Neuron (in vitro differentiated cells): Measurements from ENCODE around the gene NOL6.
"Not testable (repeated sequence)": the region's sequence is repeated elsewhere in the genome, so short reads cannot be mapped to it uniquely, and the experiment has no call there.

Experiments used
- H2AFZ ChIP-seq: one replicate; pipeline ENCODE4 v1.6.1; 2013; ENCODE audit warnings: low read depth, mild to moderate bottlenecking, inconsistent platforms, low read length, moderate library complexity
- H3K27me3 ChIP-seq: one replicate; pipeline ENCODE4 v1.6.1; 2013; ENCODE audit warnings: low read length; ENCODE audit not compliant: insufficient read depth
- H3K36me3 ChIP-seq: one replicate; pipeline ENCODE4 v1.6.1; 2013; ENCODE audit warnings: low read length; ENCODE audit not compliant: insufficient read depth
- H3K4me1 ChIP-seq: one replicate; pipeline ENCODE4 v1.6.1; 2013; ENCODE audit warnings: low read length; ENCODE audit not compliant: insufficient read depth
- H3K4me3 ChIP-seq: 2 replicates; pipeline ENCODE4 v1.5.1; 2013; ENCODE audit warnings: mild to moderate bottlenecking, low read length, moderate library complexity
- H3K9me3 ChIP-seq: one replicate; pipeline ENCODE4 v1.6.1; 2013; ENCODE audit warnings: low read length

The NOL6 gene

DNA sequence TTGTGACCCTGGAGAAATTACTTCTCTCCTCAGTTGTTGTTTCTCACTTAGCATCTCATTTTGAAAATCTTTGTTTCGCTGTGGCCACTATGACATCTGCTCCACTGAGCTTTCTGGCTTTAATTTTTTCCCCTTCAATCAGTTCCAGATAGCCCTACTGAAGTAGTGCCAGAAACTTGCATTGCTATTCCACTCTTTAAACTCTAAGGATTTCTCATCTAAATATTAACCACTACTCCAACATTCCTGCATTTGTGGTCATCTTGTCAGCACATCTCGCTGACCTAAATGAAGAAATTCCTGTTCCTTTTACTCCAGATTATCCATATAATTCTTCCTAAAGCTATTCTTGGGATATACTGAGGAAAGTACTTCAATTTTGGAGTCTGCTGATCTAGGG, 15.3 kb upstream of the NOL6 start:
- Histone ChIP-seq H3K9me3 (no peaks in the 10 kb centered on the region), H3K27me3 (no peaks in the 10 kb centered on the region), H2AFZ (no peak overlapping the region), H3K4me3 (no peak overlapping the region), H3K4me1 (no peaks in the 10 kb centered on the region), H3K36me3 (no peaks in the 10 kb centered on the region)

GRCh38 chr9:33485312-33485711, 11.6 kb upstream of the NOL6 start:
- not testable (repeated sequence) for H3K4me1 ChIP-seq, H3K27me3 ChIP-seq, H3K36me3 ChIP-seq, H3K9me3 ChIP-seq, H3K4me3 ChIP-seq, H2AFZ ChIP-seq

- Histone ChIP-seq H3K4me3 (no peak overlapping the region), H3K36me3 (peaks cover 3% of the 10 kb centered on the region), H3K4me1 (no peaks in the 10 kb centered on the region), H3K9me3 (no peaks in the 10 kb centered on the region), H3K27me3 (no peaks in the 10 kb centered on the region), H2AFZ (no peak overlapping the region)
Measured at GRCh38 chr9:33480976-33481375, 7.3 kb upstream of the NOL6 start.

DNA sequence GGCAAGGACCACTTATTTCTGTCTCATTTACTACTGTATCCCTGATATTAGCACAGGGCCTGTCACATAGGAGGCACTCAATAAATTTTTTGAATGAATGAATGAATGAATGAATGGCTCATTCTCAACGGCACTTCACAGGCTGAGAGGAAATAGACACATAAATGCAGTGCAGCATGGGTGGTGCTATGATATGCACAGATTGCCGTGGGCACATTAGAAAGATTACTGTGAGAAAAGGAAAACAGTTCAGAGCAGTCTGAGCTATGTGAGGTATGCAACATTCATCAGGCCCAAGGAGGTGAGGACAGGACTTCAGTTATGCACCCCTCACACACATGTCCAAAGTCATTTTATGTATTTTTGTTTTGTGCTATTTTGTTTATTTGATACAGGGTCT, 6.4 kb upstream of the NOL6 start:
- peaks cover 3% of the 10 kb centered on the region for H3K36me3 ChIP-seq
- H3K9me3 ChIP-seq: no peaks in the 10 kb centered on the region
- no peak overlapping the region for H3K4me3 ChIP-seq
- no peaks in the 10 kb centered on the region for H3K4me1 ChIP-seq
- H3K27me3 ChIP-seq: no peaks in the 10 kb centered on the region
- H2AFZ ChIP-seq: no peak overlapping the region

GRCh38 chr9:33476503-33476902, 2.8 kb upstream of the NOL6 start:
- H3K9me3 ChIP-seq: no peaks in the 10 kb centered on the region
- H3K4me1 ChIP-seq: peaks cover 18% of the 10 kb centered on the region
- H3K27me3 ChIP-seq: no peaks in the 10 kb centered on the region
- no peak overlapping the region for H2AFZ ChIP-seq
- H3K36me3 ChIP-seq: peaks cover 10% of the 10 kb centered on the region
- no peak overlapping the region for H3K4me3 ChIP-seq

GRCh38 chr9:33475357-33475756, 1.6 kb upstream of the NOL6 start:
- no peak overlapping the region for H2AFZ ChIP-seq
- no peaks in the 10 kb centered on the region for H3K27me3 ChIP-seq
- H3K4me1 ChIP-seq: peaks cover 18% of the 10 kb centered on the region
- no peak overlapping the region for H3K4me3 ChIP-seq
- H3K9me3 ChIP-seq: no peaks in the 10 kb centered on the region
- peaks cover 15% of the 10 kb centered on the region for H3K36me3 ChIP-seq

DNA sequence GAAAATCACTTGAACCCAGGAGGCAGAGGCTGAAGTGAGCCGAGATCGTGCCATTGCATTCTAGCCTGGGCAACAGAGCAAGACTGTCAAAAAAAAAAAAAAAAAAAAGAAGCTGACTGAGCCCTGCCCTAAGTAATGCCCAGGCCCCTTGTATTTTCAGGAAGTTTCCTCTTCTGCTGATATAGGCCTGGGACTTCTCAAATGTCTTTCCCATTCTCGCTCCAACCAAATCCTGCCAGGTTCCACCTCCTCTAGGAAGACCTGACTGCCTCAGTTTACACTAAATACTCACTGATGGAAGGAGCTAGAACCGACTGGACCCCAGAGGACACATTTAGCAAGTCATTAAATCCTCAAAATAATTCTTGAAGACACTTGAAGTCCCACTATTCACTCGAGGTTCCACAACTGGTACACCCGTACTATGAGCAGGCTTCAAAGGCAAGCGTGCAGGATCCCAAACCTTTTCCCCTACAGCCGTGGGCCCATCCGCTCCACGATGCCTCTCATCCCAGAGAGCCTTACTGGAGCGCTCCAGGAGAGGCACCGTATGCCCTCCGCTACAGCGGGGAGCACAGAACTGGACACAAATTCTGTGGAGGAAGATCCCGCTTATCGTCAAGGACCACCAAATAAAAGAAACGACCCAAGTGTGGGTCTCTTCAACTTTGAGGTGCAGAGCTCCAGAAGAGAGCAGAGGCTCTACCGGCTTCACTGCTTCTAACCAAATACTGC, 676 bp downstream of the NOL6 start:
- Histone ChIP-seq H3K27me3 (no peaks in the 10 kb centered on the region), H2AFZ (peak overlapping the region; percentile 66), H3K9me3 (no peaks in the 10 kb centered on the region), H3K4me3 (peak overlapping the region; percentile 92), H3K4me1 (peaks cover 18% of the 10 kb centered on the region), H3K36me3 (peaks cover 34% of the 10 kb centered on the region)

DNA sequence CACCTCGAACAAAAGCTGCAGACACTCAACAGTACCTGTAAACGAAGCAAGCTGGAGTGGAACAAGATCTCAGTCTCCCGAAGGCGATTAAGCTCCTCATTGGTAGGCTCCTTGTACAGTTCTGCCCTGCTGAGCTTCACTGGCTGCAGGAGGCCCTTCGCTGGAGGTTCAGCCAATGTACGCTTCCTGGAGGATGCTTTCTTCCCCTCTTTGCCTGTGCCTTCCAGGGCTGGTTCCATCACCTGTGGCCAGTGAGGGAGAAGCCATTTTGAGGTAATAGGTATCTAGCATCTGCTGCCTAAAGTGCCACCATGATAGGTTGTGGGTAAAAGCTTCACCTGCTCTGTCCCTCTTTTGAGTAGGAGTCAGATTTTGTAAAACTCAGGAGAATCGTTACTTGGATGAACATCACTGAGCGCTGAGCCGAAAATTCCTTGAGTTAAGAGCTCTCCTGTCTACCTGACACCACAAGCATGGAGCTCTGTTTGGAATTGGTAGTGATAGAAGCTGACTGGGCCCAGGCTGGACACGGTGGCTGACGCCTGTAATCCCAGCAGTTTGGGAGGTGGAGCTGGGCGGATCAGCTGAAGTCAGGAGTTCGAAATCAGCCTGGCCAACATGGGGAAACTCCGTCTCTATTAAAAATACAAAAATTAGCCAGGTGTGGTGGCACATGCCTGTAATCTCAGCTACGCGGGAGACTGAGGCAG, 1.4 kb downstream of the NOL6 start:
- H3K27me3 ChIP-seq: no peaks in the 10 kb centered on the region
- H3K4me3 ChIP-seq: peak overlapping the region; percentile 92
- peaks cover 41% of the 10 kb centered on the region for H3K36me3 ChIP-seq
- H2AFZ ChIP-seq: no peak overlapping the region
- no peaks in the 10 kb centered on the region for H3K9me3 ChIP-seq
- peaks cover 18% of the 10 kb centered on the region for H3K4me1 ChIP-seq

GRCh38 chr9:33471361-33471760, 2.4 kb downstream of the NOL6 start:
- H3K27me3 ChIP-seq: no peaks in the 10 kb centered on the region
- peaks cover 47% of the 10 kb centered on the region for H3K36me3 ChIP-seq
- H2AFZ ChIP-seq: no peak overlapping the region
- peaks cover 18% of the 10 kb centered on the region for H3K4me1 ChIP-seq
- no peaks in the 10 kb centered on the region for H3K9me3 ChIP-seq
- H3K4me3 ChIP-seq: no peak overlapping the region

DNA sequence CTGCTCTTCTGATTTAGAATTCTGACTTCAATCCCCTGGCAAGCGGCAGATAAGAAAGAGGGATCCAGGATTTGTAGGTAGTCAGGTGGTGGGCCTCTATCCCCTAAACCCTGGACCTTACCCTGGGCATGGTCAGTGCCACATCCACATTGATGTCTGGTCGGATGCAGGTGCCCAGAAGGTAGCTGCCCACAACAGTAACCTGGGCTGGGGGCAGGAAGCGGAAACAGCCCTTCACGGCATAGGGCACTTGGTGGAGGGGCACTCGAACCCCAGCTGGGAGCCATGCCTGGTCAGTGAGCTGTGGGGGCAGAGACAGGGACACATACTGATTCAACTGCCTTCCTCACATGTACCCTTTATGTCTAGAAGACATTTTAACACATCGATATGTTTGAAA, 3.8 kb downstream of the NOL6 start:
- H3K4me3 ChIP-seq: no peak overlapping the region
- no peaks in the 10 kb centered on the region for H3K9me3 ChIP-seq
- H3K4me1 ChIP-seq: peaks cover 18% of the 10 kb centered on the region
- no peak overlapping the region for H2AFZ ChIP-seq
- H3K36me3 ChIP-seq: peaks cover 62% of the 10 kb centered on the region
- no peaks in the 10 kb centered on the region for H3K27me3 ChIP-seq

DNA sequence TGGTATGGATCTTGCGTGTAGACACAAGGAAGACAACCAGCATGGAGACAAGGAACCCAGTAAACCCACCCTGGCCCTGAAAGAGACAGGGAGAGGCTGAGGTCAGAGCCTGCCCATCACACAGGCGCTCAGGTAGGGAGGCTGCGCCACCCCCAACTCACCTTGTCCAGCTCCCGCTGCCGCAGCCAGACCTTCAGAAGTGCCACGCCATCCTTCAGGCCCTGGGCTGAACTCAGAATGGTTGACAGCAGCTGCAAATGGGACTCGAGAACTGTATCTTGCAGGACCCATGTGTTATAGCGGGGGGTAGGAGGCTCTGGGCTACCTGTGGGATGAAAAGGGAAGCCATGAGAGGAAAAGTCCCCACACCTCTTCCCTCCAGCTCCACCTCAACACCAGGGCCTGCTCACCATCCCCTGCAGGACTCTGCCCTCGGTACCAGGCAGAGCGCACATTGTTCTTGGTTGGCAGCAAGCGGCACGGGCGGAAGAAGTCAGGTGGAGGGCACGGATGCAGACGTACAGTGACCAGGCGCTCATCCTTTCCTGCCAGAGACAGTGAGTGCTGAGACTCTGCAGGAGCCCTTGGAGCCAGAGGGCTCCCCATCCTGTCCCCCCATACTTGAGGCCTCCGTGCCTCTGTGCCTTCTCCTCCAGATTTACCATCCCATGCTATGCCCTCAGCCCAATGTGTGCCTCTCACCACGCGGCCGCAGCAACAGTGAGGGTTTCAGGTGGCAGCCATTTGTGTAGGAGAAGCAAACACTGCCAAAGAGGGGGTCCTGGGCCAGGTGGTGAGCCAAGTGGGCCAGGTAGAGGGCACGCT, 4.7 kb downstream of the NOL6 start:
- H3K4me3 ChIP-seq: no peak overlapping the region
- peaks cover 71% of the 10 kb centered on the region for H3K36me3 ChIP-seq
- no peaks in the 10 kb centered on the region for H3K9me3 ChIP-seq
- peaks cover 14% of the 10 kb centered on the region for H3K4me1 ChIP-seq
- H2AFZ ChIP-seq: no peak overlapping the region
- H3K27me3 ChIP-seq: no peaks in the 10 kb centered on the region

- no peak overlapping the region for H3K4me3 ChIP-seq
- peaks cover 78% of the 10 kb centered on the region for H3K36me3 ChIP-seq
- no peaks in the 10 kb centered on the region for H3K9me3 ChIP-seq
- peaks cover 14% of the 10 kb centered on the region for H3K4me1 ChIP-seq
- no peak overlapping the region for H2AFZ ChIP-seq
- H3K27me3 ChIP-seq: no peaks in the 10 kb centered on the region
Measured at GRCh38 chr9:33468215-33468730, 5.5 kb downstream of the NOL6 start.

DNA sequence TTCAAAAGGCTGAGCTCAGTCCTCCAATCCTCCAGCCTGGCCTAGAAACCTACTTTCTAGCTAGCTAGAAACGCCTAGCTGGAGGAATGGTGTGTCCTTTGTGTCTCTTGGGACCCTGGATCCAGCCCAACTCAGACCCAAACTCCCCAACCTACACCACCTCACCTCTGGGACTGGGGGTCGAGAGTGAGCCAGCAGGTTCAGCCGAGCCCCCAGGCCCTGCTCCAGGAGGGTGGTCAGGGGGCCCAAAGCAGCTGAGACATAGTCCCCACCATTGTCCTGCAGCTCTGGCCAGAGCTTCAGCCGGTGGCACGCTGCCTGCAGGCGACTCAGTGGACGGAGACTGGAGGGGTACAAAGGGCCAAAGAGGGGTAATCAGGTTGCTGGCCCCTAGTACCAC, 6.2 kb downstream of the NOL6 start:
- H3K4me3 ChIP-seq: no peak overlapping the region
- H3K9me3 ChIP-seq: no peaks in the 10 kb centered on the region
- peaks cover 85% of the 10 kb centered on the region for H3K36me3 ChIP-seq
- no peak overlapping the region for H2AFZ ChIP-seq
- H3K4me1 ChIP-seq: peaks cover 7% of the 10 kb centered on the region
- no peaks in the 10 kb centered on the region for H3K27me3 ChIP-seq
